NCI-H526 treated with DMSO at 0.1 percent for 48 hours (cell line): ENCODE data around the gene KLRC4.
"Not testable (repeated sequence)": the region's sequence is repeated elsewhere in the genome, so short reads cannot be mapped to it uniquely, and the experiment has no call there.

Experiments
- DNase-seq: peaks from one replicate; lab custom pipeline; 2025; lab: John Stamatoyannopoulos, UW

The KLRC4 gene

DNA sequence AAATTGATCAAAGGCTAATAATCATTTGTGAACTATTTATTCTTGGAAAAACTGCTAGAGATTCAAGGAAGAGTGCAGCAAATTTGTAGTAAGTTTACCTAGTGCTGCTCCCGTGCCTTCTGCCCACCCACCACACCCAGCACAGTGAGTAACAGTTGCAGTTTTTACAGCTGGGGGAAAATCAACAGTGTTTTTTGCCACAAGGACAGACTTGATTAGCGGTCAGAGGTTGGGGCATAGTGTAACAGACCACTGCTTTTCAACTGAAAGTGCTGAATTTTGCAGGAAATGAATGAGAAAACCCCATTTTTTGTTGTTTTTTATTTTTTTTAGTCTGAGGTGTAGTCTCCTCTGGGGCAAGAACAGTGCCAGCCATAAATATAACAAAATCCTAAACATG, 12.3 kb downstream of the KLRC4 start:
- no peak for DNase-seq

DNA sequence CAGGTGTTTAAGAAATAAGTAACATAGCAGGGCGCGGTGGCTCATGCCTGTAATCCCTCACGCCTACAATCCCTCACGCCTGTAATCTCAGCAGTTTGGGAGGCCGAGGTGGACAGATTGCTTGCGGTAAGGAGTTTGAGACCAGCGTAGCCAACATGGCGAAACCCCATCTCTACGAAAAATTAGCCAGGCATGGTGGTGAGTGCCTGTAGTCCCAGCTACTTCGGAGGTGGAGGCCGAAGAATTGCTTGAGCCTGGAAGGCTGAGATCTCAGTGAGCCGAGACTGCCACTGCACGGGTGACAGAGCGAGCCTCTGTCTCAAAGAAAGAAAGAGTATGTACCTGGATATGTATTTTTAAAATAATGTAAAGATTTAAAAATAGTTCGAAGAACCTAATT, 13.4 kb downstream of the KLRC4 start:
- not testable (repeated sequence) for DNase-seq

DNA sequence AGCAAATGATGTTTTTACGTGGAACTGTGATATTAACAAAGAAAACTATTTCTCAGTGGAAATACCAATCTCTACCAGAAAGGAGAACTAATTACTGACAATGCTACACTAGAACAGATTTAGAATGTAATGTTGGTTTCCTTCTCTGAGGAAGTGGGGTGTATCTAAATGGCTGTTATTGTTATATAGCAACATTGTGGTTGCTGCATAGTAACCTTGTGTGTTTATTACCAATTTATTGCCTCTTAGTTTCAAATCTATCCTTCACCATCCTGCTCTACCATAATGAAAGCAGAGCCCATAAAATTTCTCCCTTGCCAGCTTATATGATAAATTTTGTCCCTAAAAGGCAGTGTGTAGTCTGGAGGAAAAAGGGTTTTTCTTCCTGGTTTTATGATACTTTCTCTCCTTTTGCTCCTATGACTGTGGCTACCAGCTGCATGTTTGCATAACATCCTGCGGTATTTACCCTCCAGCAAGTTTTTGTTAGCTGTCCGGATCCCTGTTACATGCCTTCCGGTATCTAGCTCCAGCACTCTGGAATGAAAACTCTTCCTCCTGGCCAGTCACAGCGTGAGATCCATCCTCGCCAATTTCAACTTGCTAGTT, 14.1 kb downstream of the KLRC4 start:
- DNase-seq: peak; percentile 51

DNA sequence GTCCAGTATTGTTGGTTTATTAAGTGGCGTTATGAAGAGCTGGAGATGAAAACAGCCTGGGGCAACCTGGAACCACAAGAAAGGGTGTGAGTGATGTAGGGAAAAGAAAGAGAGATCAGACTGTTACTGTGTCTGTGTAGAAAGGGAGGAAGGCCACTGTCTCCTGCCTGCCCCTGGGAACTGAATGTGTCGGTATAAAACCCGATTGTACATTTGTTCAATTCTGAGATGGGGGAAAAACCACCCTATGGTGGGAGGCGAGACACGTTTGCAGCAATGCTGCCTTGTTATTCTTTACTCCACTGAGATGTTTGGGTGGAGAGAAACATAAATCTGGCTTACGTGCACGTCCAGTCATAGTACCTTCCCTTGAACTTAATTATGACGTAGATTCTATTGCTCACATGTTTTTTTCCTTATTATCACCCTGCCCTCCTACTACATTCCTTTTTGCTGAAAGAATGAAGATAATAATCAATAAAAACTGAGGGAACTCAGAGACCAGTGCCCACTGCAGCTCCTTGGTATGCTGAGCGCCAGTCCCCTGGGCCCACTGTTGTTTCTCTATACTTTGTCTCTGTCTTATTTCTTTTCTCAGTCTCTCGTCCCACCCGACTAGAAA, 14.9 kb downstream of the KLRC4 start:
- not testable (repeated sequence) for DNase-seq

DNA sequence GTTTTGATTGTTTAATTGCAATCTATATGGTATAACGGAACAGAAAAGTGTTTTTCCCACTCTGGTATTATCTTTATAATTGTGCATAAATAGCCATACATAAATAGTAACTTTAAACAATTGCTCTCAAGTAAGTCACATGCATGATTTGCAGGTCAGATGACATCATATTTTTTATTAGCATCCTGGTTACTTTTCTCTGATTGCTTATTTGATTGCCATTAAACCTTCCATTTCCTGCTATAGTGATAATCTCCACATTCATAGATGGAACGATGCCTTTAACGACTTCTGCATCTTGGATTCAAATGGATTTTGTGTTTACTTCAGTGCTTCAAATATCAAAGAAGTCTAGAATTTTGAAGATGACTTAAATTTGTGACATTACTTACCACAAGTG, 16.3 kb downstream of the KLRC4 start:
- DNase-seq: no peak

DNA sequence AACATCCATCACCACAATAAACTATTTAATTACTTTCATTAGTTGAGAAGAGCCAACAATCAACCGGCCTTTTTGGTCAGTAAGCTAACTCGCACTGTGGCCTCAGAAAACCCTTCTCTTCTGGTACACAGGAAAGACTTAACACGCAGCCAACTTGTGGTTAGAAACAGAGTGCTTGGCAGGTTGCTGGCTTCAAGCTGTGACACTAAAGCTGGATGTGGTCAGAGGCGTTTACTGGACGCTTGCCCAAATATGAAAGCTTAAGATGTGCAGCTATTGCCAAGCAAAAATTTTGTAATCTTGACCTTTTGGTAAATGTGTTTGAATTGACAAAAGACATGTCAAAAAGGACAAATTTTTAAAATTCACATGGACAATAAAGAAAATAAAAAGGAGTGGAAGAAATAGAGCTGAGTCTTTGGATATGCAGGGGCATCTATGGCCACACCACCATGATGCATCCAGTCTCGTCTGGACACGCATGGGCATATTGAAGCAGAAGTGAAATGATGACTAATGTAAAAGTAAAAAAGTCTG, 17.1 kb downstream of the KLRC4 start:
- no peak for DNase-seq

DNA sequence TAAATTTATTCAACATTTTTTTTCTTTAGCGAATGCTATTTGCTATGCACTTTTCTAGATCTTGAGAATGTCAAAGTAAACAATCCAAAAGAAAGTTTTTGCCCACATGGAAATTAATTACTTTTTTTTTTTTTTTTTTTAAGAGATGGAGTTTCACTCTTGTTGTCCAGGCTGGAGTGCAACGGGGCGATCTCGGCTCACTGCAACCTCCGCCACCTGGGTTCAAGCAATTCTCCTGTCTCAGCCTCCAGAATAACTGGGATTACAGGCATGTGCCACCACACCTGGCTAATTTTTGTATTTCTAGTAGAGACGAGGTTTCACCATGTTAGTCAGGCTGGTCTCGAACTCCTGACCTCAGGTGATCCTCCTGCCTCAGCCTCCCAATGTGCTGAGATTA, 18.6 kb downstream of the KLRC4 start:
- not testable (repeated sequence) for DNase-seq

DNA sequence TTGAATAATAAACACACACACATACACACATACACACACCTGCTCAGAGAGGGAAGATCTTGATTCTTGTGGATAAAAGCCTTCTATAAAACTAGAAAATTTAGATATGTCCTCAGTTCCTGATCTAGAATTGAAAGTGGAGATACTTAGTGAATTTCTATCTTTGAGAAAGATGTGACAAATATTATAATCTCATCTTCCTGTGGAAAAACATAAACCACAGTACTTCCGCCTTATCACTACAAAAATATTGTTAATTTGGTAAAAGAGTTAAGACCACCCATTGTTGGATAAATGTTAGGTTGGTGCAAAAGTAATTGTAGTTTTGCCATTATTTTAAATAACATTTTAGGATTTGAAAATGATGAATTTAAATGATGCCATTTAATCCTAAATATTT, 19.7 kb downstream of the KLRC4 start, which contains the start of gene KLRK1:
TSS of gene KLRK1 (minus strand) at position 138 of the 400 bp plus-strand sequence. CDS start 1,231 bp downstream, outside the sequence.
- DNase-seq: no peak

DNA sequence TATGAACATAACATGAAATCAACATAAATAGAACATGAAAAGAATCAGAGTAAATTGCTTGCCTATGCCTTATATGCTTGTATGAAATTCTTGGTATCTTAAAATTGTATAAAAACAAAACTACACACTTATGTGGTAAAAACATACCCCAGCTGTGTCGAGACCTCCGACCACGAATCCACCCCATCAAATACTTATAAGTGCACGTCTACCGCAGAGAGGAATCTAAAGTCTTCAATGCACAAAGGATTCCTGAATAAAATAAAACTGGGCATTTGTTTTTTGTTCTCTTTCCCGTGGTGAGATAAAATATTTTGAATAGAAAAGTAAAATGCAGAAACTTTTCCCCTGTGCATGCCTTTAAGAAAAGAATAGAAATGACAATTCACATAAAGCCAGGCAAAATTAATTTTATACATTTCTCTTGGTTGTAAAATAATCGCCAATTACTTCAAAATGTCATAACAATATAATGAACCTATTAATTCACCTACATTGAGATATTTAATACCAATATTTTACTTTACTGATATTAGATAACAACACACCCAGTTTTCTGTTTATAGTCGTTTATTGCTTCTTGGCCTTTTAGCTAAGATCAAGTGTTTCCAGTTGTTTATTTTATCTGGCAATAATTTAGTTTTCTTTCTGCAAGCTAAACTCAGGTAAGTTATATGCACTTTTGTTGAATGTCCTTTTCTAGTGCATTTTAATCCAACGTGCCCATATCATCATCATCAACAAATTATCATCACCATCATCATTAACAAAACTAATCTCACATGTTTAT, 20.7 kb downstream of the KLRC4 start:
- no peak for DNase-seq

DNA sequence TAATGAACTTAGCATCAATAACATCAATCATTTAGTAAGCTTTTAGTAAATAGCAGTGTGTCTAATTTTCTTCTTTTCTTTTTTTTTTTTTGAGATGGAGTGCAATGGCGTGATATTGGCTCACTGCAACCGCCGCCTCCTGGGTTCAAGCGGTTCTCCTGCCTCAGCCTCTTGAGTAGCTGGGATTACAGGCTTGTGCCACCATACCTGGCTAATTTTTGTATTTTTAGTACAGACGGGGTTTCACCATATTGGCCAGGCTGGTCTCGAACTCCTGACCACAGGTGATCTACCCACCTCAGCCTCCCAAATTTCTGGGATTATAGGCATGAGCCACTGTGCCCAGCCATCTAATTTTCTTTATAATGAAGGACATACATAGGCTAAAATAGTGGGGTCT, 22.1 kb downstream of the KLRC4 start:
- DNase-seq: not testable (repeated sequence)

DNA sequence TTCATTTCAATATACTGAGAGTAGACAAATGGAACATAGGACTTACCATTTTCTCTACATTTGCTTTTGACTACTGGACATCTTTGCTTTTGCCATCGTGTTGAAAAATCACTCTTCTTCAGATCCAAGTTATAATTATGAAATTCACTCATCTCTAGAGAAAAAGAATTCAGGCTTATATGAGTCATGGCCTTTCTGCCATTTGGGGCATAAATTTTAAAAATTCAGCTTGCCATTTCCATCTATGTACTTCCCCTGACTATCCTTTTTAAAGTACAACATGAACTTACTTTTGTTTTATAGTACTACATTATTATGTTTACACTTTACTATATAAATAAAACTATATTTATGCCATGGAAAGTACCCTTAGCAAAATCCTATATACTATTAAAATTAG, 22.7 kb downstream of the KLRC4 start:
- no peak for DNase-seq

DNA sequence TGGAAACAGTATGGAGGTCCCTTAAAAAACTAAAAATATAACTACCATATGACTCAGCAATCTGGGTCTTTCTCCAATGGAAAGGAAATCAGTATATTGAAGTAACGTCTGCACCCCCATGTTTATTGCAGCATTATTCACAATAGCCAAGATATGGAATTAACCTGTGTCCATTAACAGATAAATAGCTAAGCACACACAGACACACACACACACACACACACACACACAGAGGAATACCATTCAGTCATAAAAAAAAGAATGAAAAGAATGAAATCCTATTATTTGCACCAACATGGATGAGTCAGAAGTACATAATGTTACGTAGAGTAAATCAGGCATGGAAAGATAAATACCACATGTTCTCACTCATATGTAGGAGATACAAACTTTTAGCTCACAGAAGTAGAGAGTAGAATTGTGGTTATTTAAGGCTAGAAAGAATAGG, 24.4 kb downstream of the KLRC4 start:
- no peak for DNase-seq

DNA sequence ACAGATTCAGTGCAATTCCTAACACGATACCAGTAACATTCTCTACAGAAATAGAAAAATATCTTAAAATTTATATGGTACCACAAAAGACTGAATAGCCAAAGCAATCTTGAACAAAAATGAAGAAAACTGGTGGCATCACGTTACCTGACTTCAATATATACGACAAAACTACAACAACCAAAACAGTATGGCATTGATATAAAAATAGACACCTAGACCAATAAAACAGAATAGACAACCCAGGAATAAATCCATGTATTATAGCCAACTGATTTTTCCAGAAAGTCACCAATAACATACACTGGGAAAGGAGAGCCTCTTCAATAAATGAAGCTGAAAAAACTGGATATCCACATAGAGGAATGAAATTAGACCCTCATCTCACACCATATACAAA, 25.4 kb downstream of the KLRC4 start:
- no peak for DNase-seq

DNA sequence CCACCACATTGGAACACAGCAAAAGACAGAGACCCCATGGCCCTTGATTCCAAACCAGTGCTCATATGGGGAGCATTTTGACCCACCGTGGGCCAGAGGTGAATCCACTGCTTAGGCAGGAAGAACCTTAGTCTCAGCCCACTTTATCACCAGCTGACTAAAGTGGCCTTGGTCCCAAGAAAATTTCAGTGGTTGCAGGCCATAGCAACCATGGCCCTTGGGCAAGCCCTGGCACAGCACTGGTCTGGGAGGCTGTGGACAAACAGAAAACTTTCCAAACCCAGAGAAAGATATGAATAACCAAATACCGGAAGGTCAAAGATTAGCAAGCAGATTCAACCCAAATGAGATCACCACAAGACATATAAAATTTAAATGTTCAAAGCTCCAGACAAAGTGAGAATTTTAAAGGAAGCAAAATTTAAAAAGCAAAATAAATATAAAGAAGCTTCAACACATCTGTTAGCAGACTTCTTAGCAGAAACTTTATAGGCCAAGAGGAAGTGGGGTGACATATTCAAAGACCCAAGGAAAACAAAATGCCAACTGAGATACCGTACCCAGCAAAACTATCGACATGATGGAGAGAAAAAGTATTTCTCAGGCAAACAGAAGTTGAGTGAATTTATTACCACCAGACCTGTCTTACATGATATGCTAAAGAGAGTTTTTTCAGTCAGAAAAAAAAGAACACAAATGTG, 27.5 kb downstream of the KLRC4 start:
- DNase-seq: no peak

DNA sequence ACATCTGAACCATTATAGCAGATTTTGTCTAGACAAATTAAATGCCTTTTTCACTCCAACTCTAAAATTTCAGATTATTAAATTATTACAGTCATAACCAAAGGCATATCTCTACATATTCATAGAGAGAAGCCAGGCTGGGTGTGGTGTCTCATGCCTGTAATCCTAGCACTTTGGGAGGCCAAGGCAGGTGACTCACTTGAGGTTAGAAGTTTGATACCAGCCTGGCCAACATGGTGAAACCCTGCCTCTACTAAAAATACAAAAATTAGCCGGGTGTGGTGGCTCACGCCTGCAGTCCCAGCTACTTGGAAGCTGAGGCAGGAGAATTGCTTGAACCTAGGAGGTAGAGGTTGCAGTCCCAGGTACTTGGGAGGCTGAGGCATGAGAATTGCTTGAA, 30.8 kb downstream of the KLRC4 start:
- not testable (repeated sequence) for DNase-seq

DNA sequence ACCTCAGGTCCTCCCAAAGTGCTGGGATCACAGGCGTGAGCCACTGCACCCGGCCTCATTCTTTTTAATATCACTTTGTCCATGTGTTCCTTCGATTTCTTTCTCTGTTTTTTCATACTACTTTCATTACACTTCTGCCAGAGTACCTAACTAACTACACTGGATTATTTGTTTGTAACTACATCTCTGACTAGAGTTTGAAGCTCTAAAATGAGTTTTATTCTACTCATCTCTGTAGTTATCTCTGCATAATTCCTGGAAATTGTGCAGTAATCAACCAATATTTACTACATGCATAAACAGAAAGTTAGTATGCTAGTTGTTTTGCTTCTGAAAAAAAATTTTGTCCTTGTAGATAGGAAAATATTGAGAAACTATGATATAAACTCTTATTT, 34.9 kb downstream of the KLRC4 start:
- DNase-seq: no peak

DNA sequence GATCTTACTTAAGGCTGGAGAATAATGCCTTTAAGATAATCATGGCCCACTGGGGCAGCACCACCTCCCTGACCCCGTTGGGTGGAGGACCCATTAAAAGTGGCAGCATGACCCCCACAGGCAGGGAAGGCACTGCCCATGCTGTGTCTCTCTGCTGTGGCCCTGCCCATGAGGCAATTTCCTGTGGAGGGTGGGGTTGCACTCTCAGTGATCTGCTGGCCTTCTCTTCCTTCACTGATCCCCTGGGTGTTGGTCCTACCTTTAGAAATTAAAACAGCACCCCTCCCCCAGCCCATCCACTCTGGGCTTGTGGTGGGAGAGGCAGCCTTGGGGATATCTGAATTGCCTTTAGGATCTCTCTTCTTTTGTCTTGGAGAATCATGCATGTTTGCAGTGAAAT, 37.0 kb downstream of the KLRC4 start:
- DNase-seq: no peak

DNA sequence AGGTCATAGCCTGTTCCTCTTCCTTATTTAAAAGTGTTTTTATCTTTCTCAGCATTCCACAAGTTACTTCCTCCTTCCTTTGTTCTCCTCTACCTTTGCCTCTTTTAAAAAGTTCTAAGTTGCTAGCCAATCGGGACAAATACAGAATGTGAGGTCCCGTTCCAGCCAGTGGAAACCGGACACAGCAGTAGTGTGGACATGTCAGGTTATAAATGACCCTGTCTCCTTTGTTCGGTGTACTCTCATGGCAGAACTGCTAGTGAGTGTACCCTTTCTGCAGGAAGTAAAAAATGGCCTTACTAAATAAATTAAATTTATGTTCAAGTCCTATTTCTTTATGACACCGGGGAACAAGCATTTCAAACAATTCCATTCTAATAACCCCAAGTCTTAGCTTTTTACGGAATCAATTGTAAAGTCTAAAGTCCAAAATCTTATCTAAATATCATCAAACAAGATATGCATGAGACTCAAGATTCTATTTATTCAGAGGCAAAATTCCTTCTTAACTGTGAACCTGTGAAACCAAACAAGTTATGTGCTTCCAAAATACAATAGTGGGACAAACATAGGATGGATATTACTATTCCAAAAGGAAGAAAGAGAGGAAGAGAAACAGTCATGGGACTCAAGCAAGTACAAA, 37.5 kb downstream of the KLRC4 start:
- not testable (repeated sequence) for DNase-seq

DNA sequence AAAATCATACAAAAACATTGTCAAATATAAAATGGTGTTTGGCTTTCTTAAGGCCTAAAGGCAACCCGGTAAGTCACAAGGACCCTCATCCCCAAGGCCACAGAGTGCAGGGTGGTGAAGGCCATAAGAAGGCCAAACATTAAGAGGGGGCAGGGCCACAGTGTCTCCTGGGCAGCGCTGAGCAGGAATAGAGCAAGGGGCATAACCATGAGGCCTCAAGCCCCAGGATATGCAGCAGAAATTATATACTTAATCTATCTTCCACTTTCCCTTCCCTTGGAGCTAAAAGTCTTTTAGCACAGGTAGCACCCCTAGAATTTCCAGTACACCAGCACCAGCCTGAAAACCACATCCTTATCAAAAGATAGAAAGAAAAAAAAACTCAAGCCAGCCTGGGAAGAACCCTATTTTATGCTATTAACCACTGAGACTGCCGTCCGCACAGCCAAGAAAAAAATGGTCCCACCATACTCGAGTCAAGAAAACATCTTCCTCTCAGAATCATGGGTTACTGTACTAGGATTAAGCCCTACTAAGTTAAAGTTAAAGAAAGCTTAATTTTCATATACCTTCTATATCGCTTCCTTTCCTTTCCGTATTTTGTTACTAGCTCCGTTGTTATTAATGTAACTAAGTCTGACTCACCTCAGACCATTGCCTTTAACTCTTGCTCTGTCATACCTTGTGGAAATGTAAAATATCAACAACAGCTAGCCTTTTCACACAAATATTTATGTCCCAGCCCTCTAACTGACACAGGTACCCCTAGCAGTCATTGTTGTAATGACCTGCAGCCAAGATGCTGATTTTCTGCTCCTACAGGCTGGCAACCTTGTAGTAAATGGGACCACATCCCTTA, 39.8 kb downstream of the KLRC4 start:
- no peak for DNase-seq
